Uterus (tissue), 2 donors: ENCODE measurements around the gene TMEM41B.

Experiments
- POLR2A ChIP-seq, 2 donors: fragments of 450-650 bp; IDR thresholded peaks; one replicate each; pipeline ENCODE4 v1.6.1; 2016; ENCODE audit warnings: antibody characterized with exemption in 2 of 2, mild to moderate bottlenecking in 1 of 2, moderate library complexity in 1 of 2
- TF ChIP-seq, protein P1 (sequence below), 4 experiments: fragments of 200-600 bp in 2 of 4; fragments of 450-650 bp in 2 of 4; sonication (generic) in 2 of 4; IDR thresholded peaks; one replicate each; pipeline ENCODE4 v1.5.1; 2016 to 2019; ENCODE audit warnings: antibody characterized with exemption in 4 of 4, mild to moderate bottlenecking in 2 of 4, moderate library complexity in 1 of 4

DNA sequence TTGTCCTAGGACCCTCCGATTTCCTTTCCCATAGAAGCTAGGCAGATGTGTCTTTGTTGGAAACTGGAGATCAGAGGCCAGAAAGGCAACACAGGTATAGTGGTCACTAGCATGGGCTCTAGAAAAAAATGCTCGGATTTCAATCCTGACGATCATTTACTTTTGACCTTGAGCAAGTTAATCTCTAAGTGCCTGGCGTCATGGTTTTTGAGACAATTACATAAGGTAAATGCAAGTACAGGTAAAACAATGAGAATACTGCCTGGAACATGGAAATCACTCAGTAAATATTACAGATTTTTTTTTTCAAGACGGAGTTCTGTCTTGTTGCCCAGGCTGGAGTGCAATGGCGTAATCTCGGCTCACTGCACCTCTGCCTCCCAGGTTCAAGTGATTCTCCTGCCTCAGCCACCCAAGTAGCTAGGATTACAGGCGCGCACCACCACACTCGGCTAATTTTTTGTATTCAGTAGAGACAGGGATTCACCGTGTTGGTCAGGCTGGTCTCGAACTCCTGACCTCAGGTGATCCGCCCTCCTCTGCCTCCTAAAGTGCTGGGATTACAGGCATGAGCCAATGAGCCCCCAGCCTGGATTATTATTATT is 48.2 kb downstream of the TMEM41B start:
- no peak for TF ChIP-seq POLR2A (IDR thresholded peaks at IDR 0.05)
- TF ChIP-seq, protein P1, sequence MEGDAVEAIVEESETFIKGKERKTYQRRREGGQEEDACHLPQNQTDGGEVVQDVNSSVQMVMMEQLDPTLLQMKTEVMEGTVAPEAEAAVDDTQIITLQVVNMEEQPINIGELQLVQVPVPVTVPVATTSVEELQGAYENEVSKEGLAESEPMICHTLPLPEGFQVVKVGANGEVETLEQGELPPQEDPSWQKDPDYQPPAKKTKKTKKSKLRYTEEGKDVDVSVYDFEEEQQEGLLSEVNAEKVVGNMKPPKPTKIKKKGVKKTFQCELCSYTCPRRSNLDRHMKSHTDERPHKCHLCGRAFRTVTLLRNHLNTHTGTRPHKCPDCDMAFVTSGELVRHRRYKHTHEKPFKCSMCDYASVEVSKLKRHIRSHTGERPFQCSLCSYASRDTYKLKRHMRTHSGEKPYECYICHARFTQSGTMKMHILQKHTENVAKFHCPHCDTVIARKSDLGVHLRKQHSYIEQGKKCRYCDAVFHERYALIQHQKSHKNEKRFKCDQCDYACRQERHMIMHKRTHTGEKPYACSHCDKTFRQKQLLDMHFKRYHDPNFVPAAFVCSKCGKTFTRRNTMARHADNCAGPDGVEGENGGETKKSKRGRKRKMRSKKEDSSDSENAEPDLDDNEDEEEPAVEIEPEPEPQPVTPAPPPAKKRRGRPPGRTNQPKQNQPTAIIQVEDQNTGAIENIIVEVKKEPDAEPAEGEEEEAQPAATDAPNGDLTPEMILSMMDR (IDR thresholded peaks at IDR 0.05) = no peak
